OCI-LY7 (cell line): Measurements from ENCODE around the gene RAD23A. TPM values are rescaled to one million over a fixed set of nuclear protein-coding genes. Genes with fewer than 3 reads are reported as not detected.
A peak's percentile ranks its signal among the peaks of the same experiment; 100 is the strongest.

Experiments
- BruUV-seq: library from RNA; stranded (reverse); fragments of 400-500 nt; replicated peaks from 2 replicates; lab custom pipeline; 2021; lab: Mats Ljungman, UMichigan
- CTCF ChIA-PET: fragments of 300-600 bp; sonication (Branson Sonifier 250); formaldehyde crosslinking; loops from one replicate; lab custom pipeline; 2022; ENCODE audit warnings: antibody characterized with exemption; ENCODE audit not compliant: unreplicated experiment; lab: Charles Lee
- POLR2A ChIA-PET: fragments of 300-600 bp; sonication (Branson Sonifier 250); formaldehyde crosslinking; loops from one replicate; lab custom pipeline; 2022; ENCODE audit warnings: antibody characterized with exemption; lab: Charles Lee
- DNase-seq: peaks from one replicate; pipeline ENCODE4 v3.0.0-alpha.2; 2015; ENCODE audit warnings: low spot score
- H2AFZ ChIP-seq: fragments of 200-600 bp; sonication (generic), shearing (Covaris generic); 2 replicates; pipeline ENCODE4 v1.6.1; 2014; ENCODE audit warnings: mild to moderate bottlenecking, antibody characterized with exemption, low read length, moderate library complexity
- H3K27ac ChIP-seq: fragments of 200-600 bp; sonication (generic); 2 replicates; pipeline ENCODE4 v1.5.1; 2014; ENCODE audit warnings: mixed run types, low read depth, mild to moderate bottlenecking, moderate library complexity, low read length, inconsistent platforms; ENCODE audit not compliant: poor library complexity, severe bottlenecking
- H3K36me3 ChIP-seq: fragments of 200-600 bp; sonication (generic); 2 replicates; pipeline ENCODE4 v1.6.1; 2014; ENCODE audit warnings: mild to moderate bottlenecking, antibody characterized with exemption, low read length, moderate library complexity, mixed read lengths; ENCODE audit not compliant: insufficient read depth
- H3K4me1 ChIP-seq: fragments of 200-600 bp; sonication (generic); 2 replicates; pipeline ENCODE4 v1.5.1; 2014; ENCODE audit warnings: mild to moderate bottlenecking, low read length; ENCODE audit not compliant: insufficient read depth, poor library complexity, severe bottlenecking
- H3K4me2 ChIP-seq: fragments of 200-600 bp; sonication (generic); 2 replicates; pipeline ENCODE4 v1.6.1; 2014; ENCODE audit warnings: mild to moderate bottlenecking, low read length
- H3K4me3 ChIP-seq: fragments of 200-600 bp; sonication (generic); 2 replicates; pipeline ENCODE4 v1.5.1; 2014; ENCODE audit warnings: mild to moderate bottlenecking, low read depth, low read length; ENCODE audit not compliant: poor library complexity, severe bottlenecking
- H3K79me2 ChIP-seq: fragments of 200-600 bp; sonication (generic); 2 replicates; pipeline ENCODE4 v1.6.1; 2016; ENCODE audit warnings: low read depth, mild to moderate bottlenecking, low read length, moderate library complexity, mixed read lengths; ENCODE audit not compliant: insufficient read depth
- H3K9me2 ChIP-seq: fragments of 200-600 bp; sonication (generic); 2 replicates; pipeline ENCODE4 v1.6.1; 2016; ENCODE audit warnings: mild to moderate bottlenecking, low read length, mixed read lengths; ENCODE audit not compliant: insufficient read depth
- H3K9me3 ChIP-seq: fragments of 200-600 bp; sonication (generic); 2 replicates; pipeline ENCODE4 v1.6.1; 2014; ENCODE audit warnings: mild to moderate bottlenecking, mixed run types, low read length, mixed read lengths
- H4K20me1 ChIP-seq: fragments of 200-600 bp; sonication (generic); 2 replicates; pipeline ENCODE4 v1.6.1; 2014; ENCODE audit warnings: mild to moderate bottlenecking, antibody characterized with exemption, low read length, moderate library complexity, mixed read lengths; ENCODE audit not compliant: insufficient read depth
- EZH2phosphoT487 ChIP-seq: fragments of 200-600 bp; sonication (generic); IDR thresholded peaks from 2 replicates; pipeline ENCODE4 v1.6.1; 2018; ENCODE audit warnings: low read depth, borderline replicate concordance, mild to moderate bottlenecking, mixed run types, antibody characterized with exemption, low read length, moderate library complexity, mixed read lengths
- intact Hi-C: fragments of 100-400 bp; cut with micrococcal nuclease; formaldehyde crosslinking; loops from one replicate; pipeline ENCODE4 v1.10.0; 2022; ENCODE audit not compliant: unreplicated experiment
- total RNA-seq, 2 experiments: library from RNA; depleted of rRNA in 1 of 2; stranded (reverse); fragments of >200 nt in 1 of 2; shearing (Covaris generic) in 1 of 2; gene quantifications; 2 replicates each; pipeline ENCODE4 v1.2.3, GENCODE V29; 2014 to 2022
- TF ChIP-seq, protein P1 (sequence below): fragments of 200-600 bp; sonication (generic); conservative IDR thresholded peaks from 2 replicates; pipeline ENCODE4 v1.5.1; 2014; ENCODE audit warnings: mild to moderate bottlenecking, antibody characterized with exemption, low read length, moderate library complexity, mixed read lengths

The RAD23A gene
- total RNA-seq, 2 experiments from 2014 or later, result 171 to 237 TPM

DNA sequence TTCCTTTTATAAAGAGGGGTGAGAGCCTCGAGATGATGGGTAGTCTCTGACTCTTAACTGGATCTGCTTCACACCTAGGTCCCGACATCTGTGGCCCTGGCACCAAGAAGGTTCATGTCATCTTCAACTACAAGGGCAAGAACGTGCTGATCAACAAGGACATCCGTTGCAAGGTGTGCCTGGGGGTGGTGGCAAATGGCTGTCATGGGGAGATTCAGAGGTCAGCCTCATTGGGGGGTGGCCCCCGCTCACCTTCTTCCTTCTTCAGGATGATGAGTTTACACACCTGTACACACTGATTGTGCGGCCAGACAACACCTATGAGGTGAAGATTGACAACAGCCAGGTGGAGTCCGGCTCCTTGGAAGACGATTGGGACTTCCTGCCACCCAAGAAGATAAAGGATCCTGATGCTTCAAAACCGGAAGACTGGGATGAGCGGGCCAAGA lies 5.7 kb upstream of the RAD23A start:
- POLR2A ChIA-PET, result no interaction called here

DNA sequence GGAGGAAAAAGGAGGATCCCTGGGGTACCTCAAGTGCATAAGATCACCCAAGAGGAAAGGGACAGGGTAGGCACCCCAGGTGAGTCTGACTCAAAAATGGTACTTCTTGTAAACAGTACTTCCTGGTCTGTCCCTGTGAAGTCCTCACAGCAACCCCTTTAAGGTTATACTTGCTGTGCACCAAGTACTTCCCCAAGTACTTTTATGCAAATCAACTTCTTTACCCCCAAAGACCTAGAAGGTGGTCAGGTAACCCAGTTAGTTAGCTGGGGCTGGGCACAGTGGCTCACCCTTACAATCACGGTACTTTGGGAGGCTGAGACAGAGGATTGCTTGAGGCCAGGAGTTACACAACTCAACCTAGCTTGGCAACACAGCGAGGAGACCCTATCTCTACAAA lies 4.8 kb upstream of the RAD23A start:
- ChIA-PET POLR2A (interaction anchor here (0.7 kb wide), 2 partner anchors 58 to 148 kb away, joined by 3 to 4 read pairs; no protein-coding TSS in a partner anchor), CTCF (no interaction called here)
- H3K79me2 ChIP-seq, result peaks cover 43% of the 10 kb centered on the region

More for the DNA sequence above, 5.7 kb upstream of the RAD23A start:
- H3K4me2 ChIP-seq, result peak overlapping the region; percentile 92
- DNase-seq, result no peak
- CTCF ChIA-PET, result no interaction called here
- no peaks in the 10 kb centered on the region for H3K9me3 ChIP-seq
- peaks cover 27% of the 10 kb centered on the region for H4K20me1 ChIP-seq
- BruUV-seq, result no TSS peak
- H3K4me1 ChIP-seq, result peaks cover 79% of the 10 kb centered on the region
- intact Hi-C loops, result loop anchor here (5.0 kb wide), 1 partner anchor 103 kb away; the partner anchor contains the start of gene MAST1
- H2AFZ ChIP-seq, result no peak overlapping the region
- H3K4me3 ChIP-seq, result peak overlapping the region; percentile 98
- H3K27ac ChIP-seq, result peak overlapping the region; percentile 63
- H3K36me3 ChIP-seq, result peaks cover 64% of the 10 kb centered on the region
- TF ChIP-seq EZH2phosphoT487, result no peak
- TF ChIP-seq, protein P1, sequence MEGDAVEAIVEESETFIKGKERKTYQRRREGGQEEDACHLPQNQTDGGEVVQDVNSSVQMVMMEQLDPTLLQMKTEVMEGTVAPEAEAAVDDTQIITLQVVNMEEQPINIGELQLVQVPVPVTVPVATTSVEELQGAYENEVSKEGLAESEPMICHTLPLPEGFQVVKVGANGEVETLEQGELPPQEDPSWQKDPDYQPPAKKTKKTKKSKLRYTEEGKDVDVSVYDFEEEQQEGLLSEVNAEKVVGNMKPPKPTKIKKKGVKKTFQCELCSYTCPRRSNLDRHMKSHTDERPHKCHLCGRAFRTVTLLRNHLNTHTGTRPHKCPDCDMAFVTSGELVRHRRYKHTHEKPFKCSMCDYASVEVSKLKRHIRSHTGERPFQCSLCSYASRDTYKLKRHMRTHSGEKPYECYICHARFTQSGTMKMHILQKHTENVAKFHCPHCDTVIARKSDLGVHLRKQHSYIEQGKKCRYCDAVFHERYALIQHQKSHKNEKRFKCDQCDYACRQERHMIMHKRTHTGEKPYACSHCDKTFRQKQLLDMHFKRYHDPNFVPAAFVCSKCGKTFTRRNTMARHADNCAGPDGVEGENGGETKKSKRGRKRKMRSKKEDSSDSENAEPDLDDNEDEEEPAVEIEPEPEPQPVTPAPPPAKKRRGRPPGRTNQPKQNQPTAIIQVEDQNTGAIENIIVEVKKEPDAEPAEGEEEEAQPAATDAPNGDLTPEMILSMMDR, result no peak
- no peaks in the 10 kb centered on the region for H3K9me2 ChIP-seq
- peaks cover 43% of the 10 kb centered on the region for H3K79me2 ChIP-seq

More for the DNA sequence above, 4.8 kb upstream of the RAD23A start:
- no TSS peak for BruUV-seq
- peaks cover 27% of the 10 kb centered on the region for H4K20me1 ChIP-seq
- H3K4me3 ChIP-seq, result peak overlapping the region; percentile 98
- TF ChIP-seq, protein P1, result no peak
- TF ChIP-seq EZH2phosphoT487, result no peak
- H3K36me3 ChIP-seq, result peaks cover 69% of the 10 kb centered on the region
- peaks cover 77% of the 10 kb centered on the region for H3K4me1 ChIP-seq
- intact Hi-C loops, result no loop called here
- peak overlapping the region; percentile 92 for H3K4me2 ChIP-seq
- no peaks in the 10 kb centered on the region for H3K9me3 ChIP-seq
- no peaks in the 10 kb centered on the region for H3K9me2 ChIP-seq
- H3K27ac ChIP-seq, result peak overlapping the region; percentile 63
- H2AFZ ChIP-seq, result no peak overlapping the region
- DNase-seq, result no peak
